K562 treated with DMSO at 1 percent for 48 hours (cell line): ENCODE data around the gene LSP1. TPM values are rescaled to one million over a fixed set of nuclear protein-coding genes. Genes with fewer than 3 reads are reported as not detected.

Source experiments
- total RNA-seq: library from RNA; unstranded; fragments of 300-600 nt; gene quantifications from 2 replicates; pipeline ENCODE4 v1.2.3, GENCODE V29; 2022; ENCODE audit warnings: low replicate concordance; ENCODE audit errors: extremely low read depth

The LSP1 gene
- total RNA-seq = not detected in 2 replicates

GRCh38 chr11:1852877-1853276 is at the start of gene LSP1:
TSS of gene LSP1 (plus strand) at chr11:1853084. CDS start at chr11:1853145, 61 bp downstream.

GRCh38 chr11:1834779-1835670 is 17.9 kb upstream of the LSP1 start, which contains the start of gene SYT8:
TSS of gene SYT8 (plus strand) at chr11:1834990. CDS start at chr11:1835106, 116 bp downstream.

GRCh38 chr11:1838426-1839144 is 14.3 kb upstream of the LSP1 start, which contains the start of gene TNNI2:
TSS of gene TNNI2 (plus strand) at chr11:1838981. CDS start at chr11:1839697, 716 bp downstream.

GRCh38 chr11:1891831-1892115 is 38.9 kb downstream of the LSP1 start, which contains the start of gene PRR33:
TSS of gene PRR33 (minus strand) at chr11:1891895. CDS start at chr11:1890584, 1,311 bp downstream.

GRCh38 chr11:1919391-1920127 is 66.7 kb downstream of the LSP1 start, which contains the start of gene TNNT3:
TSS of gene TNNT3 (plus strand) at chr11:1919703. CDS start at chr11:1922875, 3,172 bp downstream.

Other genes starting within 250 kb of the LSP1 start
- not detected in 2 replicates for gene KRTAP5-3, start 244.6 kb upstream of the LSP1 start, total RNA-seq
- not detected in 2 replicates for gene KRTAP5-4, start 230.9 kb upstream of the LSP1 start, total RNA-seq
- not detected in 2 replicates for gene KRTAP5-5, start 223.3 kb upstream of the LSP1 start, total RNA-seq
- not detected in 2 replicates for gene KRTAP5-6, start 155.9 kb upstream of the LSP1 start, total RNA-seq
- not detected in 2 replicates for gene IFITM10, start 102.5 kb upstream of the LSP1 start, total RNA-seq
- 390 and 1,266 TPM in 2 replicates for gene CTSD, start 89.2 kb upstream of the LSP1 start, total RNA-seq
- gene SYT8, start 18.1 kb upstream of the LSP1 start, total RNA-seq = not detected in 2 replicates
- gene TNNI2, start 14.1 kb upstream of the LSP1 start, total RNA-seq = not detected in 2 replicates
- not detected in 2 replicates for gene PRR33, start 38.8 kb downstream of the LSP1 start, total RNA-seq
- gene TNNT3, start 66.6 kb downstream of the LSP1 start, total RNA-seq = not detected in 2 replicates
- gene MRPL23, start 94.2 kb downstream of the LSP1 start, total RNA-seq = not detected in 2 replicates
- gene H19, start 144.8 kb downstream of the LSP1 start, total RNA-seq = not detected in 2 replicates